ENCODE data around the gene RSPO3.

- TF ChIP-seq CTCF (IDR thresholded peaks at IDR 0.05) (no peak), POLR2A (IDR thresholded peaks at IDR 0.05) (no peak)
These were observed at the start of gene RSPO3 for GRCh38 chr6:127118298-127119101.

All from right lobe of liver (tissue), 4 donors.